HepG2 (cell line): ENCODE data around the gene NSUN6. TPM values are rescaled to one million over a fixed set of nuclear protein-coding genes. Genes with fewer than 3 reads are reported as not detected.

Experiments
- ATAC-seq: fragments of 200-7000 bp; cut with Tn5 transposase; 3 replicates; pipeline ENCODE4 v1.9.1; 2020; ENCODE audit warnings: mild to moderate bottlenecking, moderate library complexity
- BruUV-seq: library from RNA; stranded (reverse); fragments of 400-500 nt; replicated peaks from 2 replicates; lab custom pipeline; 2021; lab: Mats Ljungman, UMichigan
- CTCF ChIA-PET: fragments of 300-600 bp; formaldehyde crosslinking; extraction: SDS; loops from one replicate; lab custom pipeline; 2021; ENCODE audit warnings: low total read pairs, inconsistent platforms, low intra/inter-chr PET ratio; lab: Yijun Ruan, JAX
- POLR2A ChIA-PET: fragments of 350-600 bp; sonication (Branson Sonifier 250); formaldehyde crosslinking; loops from one replicate; lab custom pipeline; 2020; ENCODE audit warnings: antibody characterized with exemption, inconsistent platforms; lab: Yijun Ruan, JAX
- DNase-seq: peaks from one replicate; pipeline ENCODE4 v3.0.0-alpha.2; 2015; ENCODE audit warnings: low spot score
- FAIRE-seq: peaks from 3 replicates; lab custom pipeline; 2011; peaks lifted over from hg19 to GRCh38; lab: Jason Lieb, UNC
- H2AFZ ChIP-seq: one replicate; pipeline ENCODE4 v1.6.1; 2011; ENCODE audit warnings: low read length, inconsistent platforms
- H3K27ac ChIP-seq: fragments of 300-600 bp; 3 replicates; pipeline ENCODE4 v1.8.0; 2011; ENCODE audit warnings: mixed run types, mild to moderate bottlenecking, mixed read lengths, low read length, inconsistent platforms; ENCODE audit not compliant: insufficient read depth; ENCODE audit errors: extremely low read length
- H3K27me3 ChIP-seq, 2 experiments: fragments of 200-600 bp in 1 of 2; 2 replicates in 1 of 2; 3 replicates in 1 of 2; pipeline versions ENCODE4 v1.6.0 to v1.8.0; 2011; ENCODE audit warnings: low read length in 2 of 2, mild to moderate bottlenecking in 2 of 2, moderate library complexity in 2 of 2, inconsistent platforms in 1 of 2; ENCODE audit not compliant: insufficient read depth in 2 of 2, control insufficient read depth in 1 of 2
- H3K36me3 ChIP-seq, 2 experiments: fragments of 200-600 bp in 1 of 2; replicated peaks in 1 of 2; 2 replicates in 1 of 2; 3 replicates in 1 of 2; pipeline versions ENCODE4 v1.5.1 to v1.8.0; 2011; ENCODE audit warnings: low read length in 2 of 2, inconsistent platforms in 1 of 2; ENCODE audit not compliant: insufficient read depth in 2 of 2, control insufficient read depth in 1 of 2
- H3K4me1 ChIP-seq: 2 replicates; pipeline ENCODE4 v1.5.1; 2012; ENCODE audit warnings: low read length, inconsistent platforms; ENCODE audit not compliant: insufficient read depth
- H3K4me2 ChIP-seq: 2 replicates; pipeline ENCODE4 v1.6.0; 2011; ENCODE audit warnings: low read depth, low read length, inconsistent platforms
- H3K4me3 ChIP-seq, 3 experiments: fragments of 200-600 bp in 1 of 3; sonication (generic), shearing (Covaris generic) in 1 of 3; replicated peaks in 1 of 3; 2 replicates each; pipeline ENCODE4 v1.5.1; 2011 to 2016; ENCODE audit warnings: low read length in 3 of 3, inconsistent platforms in 2 of 3, low read depth in 2 of 3, mild to moderate bottlenecking in 2 of 3, control low read depth in 1 of 3, mixed read lengths in 1 of 3; ENCODE audit not compliant: insufficient read depth in 1 of 3
- H3K79me2 ChIP-seq: one replicate; pipeline ENCODE4 v1.6.1; 2011; ENCODE audit warnings: low read length, inconsistent platforms; ENCODE audit not compliant: insufficient read depth
- H3K9ac ChIP-seq: 2 replicates; pipeline ENCODE4 v1.6.0; 2011; ENCODE audit warnings: mild to moderate bottlenecking, low read depth, low read length, inconsistent platforms; ENCODE audit not compliant: insufficient read depth
- H3K9me3 ChIP-seq: 2 replicates; pipeline ENCODE4 v1.5.1; 2012; ENCODE audit warnings: mild to moderate bottlenecking, low read length
- H4K20me1 ChIP-seq: 2 replicates; pipeline ENCODE4 v1.6.0; 2011; ENCODE audit warnings: inconsistent platforms, mild to moderate bottlenecking, low read length, moderate library complexity; ENCODE audit not compliant: insufficient read depth
- FOXO1 ChIP-seq: sonication (generic); formaldehyde crosslinking; IDR thresholded peaks from 2 replicates; pipeline ENCODE4 v1.4.0; 2020; ENCODE audit warnings: missing genetic modification reagents
- GATA4 ChIP-seq: sonication (generic); IDR thresholded peaks from 2 replicates; pipeline ENCODE4 v1.6.1; 2016; ENCODE audit warnings: antibody characterized with exemption, low read depth, borderline replicate concordance
- HNF4A ChIP-seq: sonication (generic); formaldehyde crosslinking; IDR thresholded peaks from 2 replicates; pipeline ENCODE4 v1.4.0; 2020; ENCODE audit warnings: missing genetic modification reagents
- HOMEZ ChIP-seq: IDR thresholded peaks from 2 replicates; pipeline ENCODE4 v1.6.1; 2016; ENCODE audit warnings: low read depth
- NCOA5 ChIP-seq: sonication (generic); formaldehyde crosslinking; IDR thresholded peaks from 2 replicates; pipeline ENCODE4 v1.4.0; 2020; ENCODE audit warnings: missing genetic modification reagents
- PPARG ChIP-seq: conservative IDR thresholded peaks from 2 replicates; pipeline ENCODE4 v1.6.1; 2016; ENCODE audit warnings: missing biosample characterization, missing genetic modification reagents
- SAP130 ChIP-seq: IDR thresholded peaks from 2 replicates; pipeline ENCODE4 v1.6.1; 2016; ENCODE audit warnings: low read depth
- SETDB1 ChIP-seq: sonication (generic); formaldehyde crosslinking; IDR thresholded peaks from 2 replicates; pipeline ENCODE4 v1.5.1; 2020; ENCODE audit warnings: missing genetic modification reagents, mild to moderate bottlenecking, borderline replicate concordance
- SIX1 ChIP-seq: sonication (generic); formaldehyde crosslinking; IDR thresholded peaks from 2 replicates; pipeline ENCODE4 v1.4.0; 2020; ENCODE audit warnings: missing genetic modification reagents, borderline replicate concordance
- SOX13 ChIP-seq, 3 experiments: fragments of 450-650 bp in 1 of 3; sonication (generic) in 1 of 3; formaldehyde crosslinking in 1 of 3; IDR thresholded peaks in 2 of 3; conservative IDR thresholded peaks in 1 of 3; 2 replicates each; pipeline versions ENCODE4 v1.5.0 to v1.6.1; 2016 to 2020; ENCODE audit warnings: antibody characterized with exemption in 1 of 3, mild to moderate bottlenecking in 1 of 3, missing compliant biosample characterization in 1 of 3, missing genetic modification reagents in 1 of 3, moderate library complexity in 1 of 3
- SOX5 ChIP-seq: IDR thresholded peaks from 2 replicates; pipeline ENCODE4 v1.6.1; 2016; ENCODE audit warnings: borderline replicate concordance
- TOPORS ChIP-seq: sonication (generic); formaldehyde crosslinking; IDR thresholded peaks from 2 replicates; pipeline ENCODE4 v1.8.0; 2023; ENCODE audit warnings: mild to moderate bottlenecking, missing genetic modification reagents
- ZEB1 ChIP-seq: IDR thresholded peaks from 2 replicates; pipeline ENCODE4 v1.6.1; 2012; ENCODE audit warnings: mild to moderate bottlenecking, low read depth, inconsistent platforms; ENCODE audit not compliant: insufficient replicate concordance
- ZMYM4 ChIP-seq: sonication (generic); formaldehyde crosslinking; IDR thresholded peaks from 2 replicates; pipeline ENCODE4 v1.8.1; 2023; ENCODE audit warnings: mild to moderate bottlenecking, missing genetic modification reagents
- ZSCAN29 ChIP-seq: sonication (generic); formaldehyde crosslinking; conservative IDR thresholded peaks from 2 replicates; pipeline ENCODE4 v1.4.0; 2020; ENCODE audit warnings: mild to moderate bottlenecking, missing genetic modification reagents
- WGBS: methylation state at CpG from one replicate; pipeline ENCODE4 v1.1.6; 2017; ENCODE audit warnings: low lambda C conversion rate; 5-methylcytosine and 5-hydroxymethylcytosine counted together
- in situ Hi-C: cut with HindIII; loops from 2 replicates; pipeline ENCODE4 v1.10.0; 2017; ENCODE audit warnings: low pct_unique_long_range_greater_than_20kb; ENCODE audit not compliant: extremely low pct_ligation_motif_present
- intact Hi-C: fragments of 100-400 bp; cut with micrococcal nuclease; formaldehyde crosslinking; loops from one replicate; pipeline ENCODE4 v1.10.0; 2022; ENCODE audit not compliant: unreplicated experiment
- polyA plus RNA-seq, 8 experiments: library from polyadenylated mRNA; depleted of rRNA in 3 of 8; stranded (reverse) in 7 of 8; unstranded in 1 of 8; fragments of >200 nt; fragmentation: Illumina TruSeq in 4 of 8; extraction: Trizol in 4 of 8; gene quantifications; 2 replicates each; pipeline versions ENCODE4 v1.2.1 to v1.2.3, GENCODE V29; 2011 to 2016; ENCODE audit warnings: low read depth in 4 of 8, missing spikeins in 1 of 8, mixed read lengths in 1 of 8; ENCODE audit not compliant: insufficient read depth in 1 of 8
- total RNA-seq, 5 experiments: library from RNA; depleted of rRNA; stranded (reverse); fragments of >200 nt; fragmentation: Illumina TruSeq; extraction: Trizol; gene quantifications; 2 replicates each; pipeline ENCODE4 v1.2.3, GENCODE V29; 2016; ENCODE audit warnings: low read depth in 1 of 5
- TF ChIP-seq, protein P1 (sequence below): sonication (generic); formaldehyde crosslinking; IDR thresholded peaks from 2 replicates; pipeline ENCODE4 v1.4.0; 2020; ENCODE audit warnings: missing genetic modification reagents
- TF ChIP-seq, protein P2 (sequence below): IDR thresholded peaks from 2 replicates; pipeline ENCODE4 v1.6.1; 2016; ENCODE audit warnings: mild to moderate bottlenecking
- TF ChIP-seq, protein P3 (sequence below): IDR thresholded peaks from 2 replicates; pipeline ENCODE4 v1.6.1; 2012; ENCODE audit warnings: low read depth, low read length, improper control_type of control experiment

NSUN6 gene
- total and polyA plus RNA-seq, 2 of the 13 experiments (the other 11 are each of a cell fraction or from before 2014, with no cell fraction given), result 17.2 to 19.3 TPM

DNA sequence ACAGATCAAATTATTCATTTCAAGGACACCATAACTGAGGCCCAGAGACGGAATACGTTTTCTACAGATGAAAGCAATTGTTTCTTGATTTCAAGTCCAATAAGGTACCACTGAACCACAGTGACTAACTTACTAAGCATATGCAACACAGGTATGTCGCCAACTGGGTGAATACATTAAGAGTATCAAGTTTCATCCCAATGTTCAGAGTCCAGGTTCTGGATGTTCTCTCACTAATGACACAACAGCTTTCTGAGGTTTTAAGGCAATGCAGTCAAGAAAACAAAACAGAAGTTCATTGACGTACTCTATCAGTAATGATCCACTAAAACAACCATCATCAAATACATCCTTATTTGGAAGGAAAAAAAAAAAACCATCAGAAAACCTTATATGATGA is 35.8 kb downstream of the NSUN6 start:
- Histone ChIP-seq H3K36me3 (peaks cover 1 to 4% of the 10 kb centered on the region in 2 experiments; a peak in 1 of 5 replicates), H4K20me1 (no peaks in the 10 kb centered on the region), H3K4me1 (peaks cover 50% of the 10 kb centered on the region), H3K27me3 (no peaks in the 10 kb centered on the region), H3K27ac (peak overlapping the region; percentile 24), H3K79me2 (no peaks in the 10 kb centered on the region), H2AFZ (no peak overlapping the region), H3K9me3 (no peaks in the 10 kb centered on the region), H3K9ac (no peak overlapping the region), H3K4me2 (no peak overlapping the region), H3K4me3 (no peak overlapping the region)
- WGBS, result 26% methylated on average over 4 of the region's 4 CpGs
- DNase-seq, result peak; percentile 90
- CTCF ChIA-PET, result no interaction called here
- in situ Hi-C loops, result no loop called here
- POLR2A ChIA-PET, result interaction anchor here (0.8 to 0.9 kb wide), 2 partner anchors 12 to 43 kb away, joined by 3 to 6 read pairs; no protein-coding TSS in a partner anchor
- intact Hi-C loops, result no loop called here
- peak; percentile 92 for ATAC-seq
- peak; percentile 59 for FAIRE-seq
- no TSS peak for BruUV-seq
- TF ChIP-seq SOX5, result peak; percentile 68; the same call in 1 of the 2 replicates
- no peak for TF ChIP-seq GATA4
- no peak for TF ChIP-seq SOX13 (IDR thresholded peaks at IDR 0.05)
- peak in 1 of 2 experiments; percentile 61; a peak in 1 of 4 replicates for TF ChIP-seq SOX13 (CRISPR knock-in tag; conservative IDR thresholded peaks at IDR 0.05 in 1 of 2, IDR thresholded peaks at IDR 0.05 in 1 of 2)
- TF ChIP-seq TOPORS (CRISPR knock-in tag), result no peak
- peak; percentile 30 for TF ChIP-seq ZEB1
- peak; percentile 84 for TF ChIP-seq HNF4A (CRISPR knock-in tag)
- TF ChIP-seq ZMYM4 (CRISPR knock-in tag), result peak; percentile 50; the same call in 1 of the 2 replicates
- peak; percentile 100 for TF ChIP-seq SIX1 (CRISPR knock-in tag)
- no peak for TF ChIP-seq NCOA5 (CRISPR knock-in tag)
- TF ChIP-seq ZSCAN29, result 0 out of 2 replicates have a peak, but pooled peaks have one; percentile 44
- TF ChIP-seq HOMEZ (CRISPR knock-in tag), result peak; percentile 86
- TF ChIP-seq FOXO1 (CRISPR knock-in tag), result peak; percentile 15; the same call in 1 of the 2 replicates
- no peak for TF ChIP-seq SETDB1 (CRISPR knock-in tag)
- TF ChIP-seq, protein P1, sequence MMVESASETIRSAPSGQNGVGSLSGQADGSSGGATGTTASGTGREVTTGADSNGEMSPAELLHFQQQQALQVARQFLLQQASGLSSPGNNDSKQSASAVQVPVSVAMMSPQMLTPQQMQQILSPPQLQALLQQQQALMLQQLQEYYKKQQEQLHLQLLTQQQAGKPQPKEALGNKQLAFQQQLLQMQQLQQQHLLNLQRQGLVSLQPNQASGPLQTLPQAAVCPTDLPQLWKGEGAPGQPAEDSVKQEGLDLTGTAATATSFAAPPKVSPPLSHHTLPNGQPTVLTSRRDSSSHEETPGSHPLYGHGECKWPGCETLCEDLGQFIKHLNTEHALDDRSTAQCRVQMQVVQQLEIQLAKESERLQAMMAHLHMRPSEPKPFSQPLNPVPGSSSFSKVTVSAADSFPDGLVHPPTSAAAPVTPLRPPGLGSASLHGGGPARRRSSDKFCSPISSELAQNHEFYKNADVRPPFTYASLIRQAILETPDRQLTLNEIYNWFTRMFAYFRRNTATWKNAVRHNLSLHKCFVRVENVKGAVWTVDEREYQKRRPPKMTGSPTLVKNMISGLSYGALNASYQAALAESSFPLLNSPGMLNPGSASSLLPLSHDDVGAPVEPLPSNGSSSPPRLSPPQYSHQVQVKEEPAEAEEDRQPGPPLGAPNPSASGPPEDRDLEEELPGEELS (CRISPR knock-in tag), result peak; percentile 70
- TF ChIP-seq SAP130 (CRISPR knock-in tag), result peak; percentile 74
- peak; percentile 69; the same call in 1 of the 2 replicates for TF ChIP-seq PPARG (CRISPR knock-in tag)
- TF ChIP-seq, protein P2, sequence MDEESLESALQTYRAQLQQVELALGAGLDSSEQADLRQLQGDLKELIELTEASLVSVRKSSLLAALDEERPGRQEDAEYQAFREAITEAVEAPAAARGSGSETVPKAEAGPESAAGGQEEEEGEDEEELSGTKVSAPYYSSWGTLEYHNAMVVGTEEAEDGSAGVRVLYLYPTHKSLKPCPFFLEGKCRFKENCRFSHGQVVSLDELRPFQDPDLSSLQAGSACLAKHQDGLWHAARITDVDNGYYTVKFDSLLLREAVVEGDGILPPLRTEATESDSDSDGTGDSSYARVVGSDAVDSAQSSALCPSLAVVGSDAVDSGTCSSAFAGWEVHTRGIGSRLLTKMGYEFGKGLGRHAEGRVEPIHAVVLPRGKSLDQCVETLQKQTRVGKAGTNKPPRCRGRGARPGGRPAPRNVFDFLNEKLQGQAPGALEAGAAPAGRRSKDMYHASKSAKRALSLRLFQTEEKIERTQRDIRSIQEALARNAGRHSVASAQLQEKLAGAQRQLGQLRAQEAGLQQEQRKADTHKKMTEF, result 0 out of 2 replicates have a peak, but pooled peaks have one; percentile 22
- TF ChIP-seq, protein P3, sequence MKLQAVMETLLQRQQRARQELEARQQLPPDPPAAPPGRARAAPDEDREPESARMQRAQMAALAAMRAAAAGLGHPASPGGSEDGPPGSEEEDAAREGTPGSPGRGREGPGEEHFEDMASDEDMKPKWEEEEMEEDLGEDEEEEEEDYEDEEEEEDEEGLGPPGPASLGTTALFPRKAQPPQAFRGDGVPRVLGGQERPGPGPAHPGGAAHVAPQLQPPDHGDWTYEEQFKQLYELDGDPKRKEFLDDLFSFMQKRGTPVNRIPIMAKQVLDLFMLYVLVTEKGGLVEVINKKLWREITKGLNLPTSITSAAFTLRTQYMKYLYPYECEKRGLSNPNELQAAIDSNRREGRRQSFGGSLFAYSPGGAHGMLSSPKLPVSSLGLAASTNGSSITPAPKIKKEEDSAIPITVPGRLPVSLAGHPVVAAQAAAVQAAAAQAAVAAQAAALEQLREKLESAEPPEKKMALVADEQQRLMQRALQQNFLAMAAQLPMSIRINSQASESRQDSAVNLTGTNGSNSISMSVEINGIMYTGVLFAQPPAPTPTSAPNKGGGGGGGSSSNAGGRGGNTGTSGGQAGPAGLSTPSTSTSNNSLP, result peak; percentile 73
